HG02678 (cell line): ENCODE results near the gene USH1C.

Source experiments
- ATAC-seq: cut with Tn5 transposase; IDR thresholded peaks from one replicate; pipeline ENCODE4 v1.9.1; 2021; ENCODE audit warnings: mild to moderate bottlenecking, moderate library complexity; ENCODE audit not compliant: unreplicated experiment

The USH1C gene

DNA sequence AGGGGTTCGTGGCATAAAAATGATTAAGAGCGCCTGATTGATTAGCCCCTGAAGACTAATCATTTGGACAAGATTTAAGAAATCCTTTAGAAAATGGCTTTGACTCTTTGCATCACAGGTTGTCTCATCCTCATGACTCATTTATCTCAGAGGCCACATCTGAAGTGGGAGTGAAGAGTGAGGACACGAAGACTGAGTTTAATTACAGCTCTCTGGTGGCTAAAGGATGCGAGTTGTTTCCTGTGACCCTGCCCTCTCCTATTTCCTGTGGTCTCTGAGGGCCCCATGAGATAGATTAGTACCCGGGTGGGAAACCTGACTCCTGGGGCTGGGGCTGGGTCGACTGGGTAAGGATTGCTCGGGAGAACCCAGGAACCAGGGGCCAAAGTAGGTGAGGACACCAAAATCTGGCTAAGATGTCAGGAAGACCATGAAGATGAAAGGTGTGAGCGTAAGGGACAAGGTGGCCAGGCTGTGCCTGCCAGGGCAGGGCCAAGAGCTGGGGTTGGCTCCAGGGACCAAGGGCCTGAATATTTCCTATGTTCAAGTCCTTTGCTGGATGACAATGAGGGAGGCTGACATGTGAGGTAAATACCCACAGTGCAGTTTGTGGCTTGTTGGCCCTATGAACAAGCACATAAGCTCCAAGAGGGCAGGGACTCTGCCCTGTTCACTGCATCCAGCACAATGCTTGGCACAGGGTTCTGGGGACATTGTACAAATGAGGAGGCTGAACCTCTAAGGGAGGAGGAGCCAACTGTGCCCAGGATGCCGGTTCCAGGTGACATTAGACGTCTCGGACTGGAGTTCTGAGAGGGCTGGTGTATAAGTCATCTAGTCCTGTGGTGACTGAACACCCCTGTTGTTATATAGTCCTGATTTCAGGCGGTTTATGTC is 6.5 kb upstream of the USH1C start:
- no peak for ATAC-seq

DNA sequence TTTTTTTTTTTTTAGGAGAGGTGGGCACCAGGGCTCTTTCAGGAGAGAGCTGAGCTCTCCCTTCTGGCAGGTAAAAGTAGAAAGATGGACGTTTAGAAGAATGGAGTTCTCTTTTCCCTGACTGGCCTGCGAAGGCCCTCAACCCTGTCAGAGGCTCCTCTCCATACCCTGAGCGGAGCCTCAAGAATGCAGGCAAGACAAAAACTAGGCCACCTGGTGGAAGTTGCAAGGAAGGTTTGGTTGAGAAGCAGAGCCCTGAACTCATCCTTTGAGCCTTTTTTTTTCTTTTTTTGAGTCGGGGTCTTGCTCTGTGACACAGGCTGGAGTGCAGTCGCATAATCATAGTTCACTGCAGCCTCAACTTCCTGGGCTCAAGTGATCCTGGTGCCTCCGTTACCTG is 4.2 kb upstream of the USH1C start:
- no peak for ATAC-seq

DNA sequence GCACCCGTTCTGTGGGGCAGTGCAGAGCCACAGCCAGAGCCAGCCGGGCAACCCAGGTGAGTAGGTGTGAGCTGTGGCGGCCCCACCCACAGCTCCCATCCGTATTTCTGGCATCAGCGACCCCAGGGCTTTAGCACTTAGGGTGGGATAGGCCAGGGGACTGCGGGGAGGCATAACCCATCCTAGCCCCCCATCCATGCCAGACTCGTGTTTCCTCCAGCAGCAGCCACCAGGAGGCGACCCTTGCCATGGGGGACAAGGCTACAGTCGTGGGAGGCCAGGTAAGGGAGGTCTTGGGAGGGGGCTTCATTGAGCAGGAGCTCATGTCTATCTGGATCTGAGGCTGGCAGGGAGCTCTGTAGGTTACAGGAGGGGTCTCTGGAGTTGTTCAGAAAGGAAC is 3.7 kb upstream of the USH1C start:
- no peak for ATAC-seq

DNA sequence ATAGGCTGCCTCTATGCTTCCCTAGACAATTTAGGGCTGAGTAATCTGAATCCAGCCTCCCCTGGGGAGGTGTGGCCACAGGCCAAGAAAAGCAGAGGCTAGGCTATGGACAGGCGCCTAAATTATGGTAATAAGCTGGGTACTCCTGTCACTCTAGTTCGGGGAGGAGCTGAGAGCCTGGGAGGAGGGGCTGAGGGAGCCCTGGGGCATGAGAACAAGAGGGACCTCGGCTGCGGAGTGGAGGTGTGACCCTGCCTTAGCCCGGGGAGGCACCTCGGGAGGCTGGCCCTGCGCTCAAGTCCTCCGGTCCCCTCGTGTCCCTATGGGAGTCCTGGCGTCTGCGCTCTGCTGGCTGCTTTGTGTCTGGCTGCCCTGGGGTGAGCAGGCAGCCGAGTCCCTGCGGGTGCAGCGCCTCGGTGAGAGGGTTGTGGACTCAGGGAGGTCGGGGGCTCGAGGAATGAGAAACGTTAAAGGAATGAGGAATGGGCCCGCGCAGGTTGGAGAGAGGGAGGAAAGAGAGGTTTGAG is 2.9 kb upstream of the USH1C start, which contains the start of gene OTOG:
TSS of gene OTOG (plus strand) at position 209 of the 527 bp plus-strand sequence. CDS start at position 323, 114 bp downstream.
- ATAC-seq: no peak

DNA sequence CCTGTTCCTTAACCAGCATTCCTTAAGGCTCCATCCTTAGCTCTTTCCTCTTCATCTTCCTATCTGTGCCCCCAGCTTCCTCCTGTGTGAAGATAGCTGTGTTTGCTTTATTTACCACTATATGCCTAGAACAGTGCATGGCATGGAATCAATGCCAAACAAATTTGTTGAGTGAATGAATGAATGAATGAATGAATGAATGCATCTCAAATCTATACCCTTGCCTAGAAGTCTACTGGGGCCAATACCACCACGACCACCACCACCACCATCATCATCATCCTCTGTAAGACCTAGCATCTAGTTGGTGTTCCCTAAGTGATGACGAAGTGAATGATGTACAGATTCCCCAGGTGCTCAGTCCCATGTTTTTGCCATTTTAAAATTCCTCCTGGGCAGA is 2.0 kb upstream of the USH1C start:
- no peak for ATAC-seq

DNA sequence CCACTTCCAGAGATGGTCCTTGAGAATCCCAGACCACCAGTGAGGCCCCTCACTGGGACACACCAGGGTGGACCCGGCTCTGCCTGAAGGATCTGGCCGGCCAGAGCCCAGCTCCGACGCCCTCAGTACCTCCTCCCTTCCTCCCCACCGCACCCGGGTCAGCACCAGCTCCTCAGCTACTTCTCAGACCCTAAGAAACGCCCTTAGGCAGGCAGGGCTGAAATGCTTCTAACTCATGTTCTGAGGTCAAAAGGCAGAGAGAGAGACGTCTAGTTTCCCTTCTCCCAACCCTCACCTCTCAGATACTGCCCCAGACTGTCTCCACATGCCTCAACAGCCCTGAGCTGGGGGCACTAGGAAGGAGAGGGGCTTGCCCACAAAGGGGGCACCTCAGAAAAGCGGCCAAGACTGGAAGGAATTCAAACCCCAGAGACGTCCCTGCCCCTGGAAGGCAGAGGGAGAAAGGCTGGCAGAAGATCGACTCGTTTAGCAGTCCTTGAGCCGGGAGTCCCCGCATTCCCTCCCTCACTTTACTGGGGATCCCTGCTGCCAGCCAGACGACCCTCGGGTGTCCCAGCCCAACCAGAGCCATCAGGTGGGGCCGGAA is 539 bp downstream of the USH1C start:
- no peak for ATAC-seq

DNA sequence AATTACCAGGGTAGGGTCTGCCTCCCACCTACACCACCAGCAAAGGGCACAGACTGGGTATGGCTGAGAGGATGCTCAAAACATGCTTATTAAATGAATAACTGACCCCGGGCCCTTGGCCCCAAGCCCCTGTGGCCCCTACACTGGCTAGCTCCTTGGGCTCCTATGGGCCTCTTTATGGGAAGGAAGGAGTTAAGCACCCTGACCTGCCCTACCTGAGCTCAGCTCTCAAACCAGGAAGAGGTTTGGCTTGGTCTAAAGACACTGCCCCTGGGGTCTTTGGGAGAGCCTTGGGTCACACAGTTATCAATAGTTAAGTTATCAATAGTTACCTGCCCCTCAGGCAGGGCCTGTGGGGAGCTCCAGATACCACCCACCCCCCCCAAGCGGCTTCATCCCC is 1.2 kb downstream of the USH1C start:
- no peak for ATAC-seq

DNA sequence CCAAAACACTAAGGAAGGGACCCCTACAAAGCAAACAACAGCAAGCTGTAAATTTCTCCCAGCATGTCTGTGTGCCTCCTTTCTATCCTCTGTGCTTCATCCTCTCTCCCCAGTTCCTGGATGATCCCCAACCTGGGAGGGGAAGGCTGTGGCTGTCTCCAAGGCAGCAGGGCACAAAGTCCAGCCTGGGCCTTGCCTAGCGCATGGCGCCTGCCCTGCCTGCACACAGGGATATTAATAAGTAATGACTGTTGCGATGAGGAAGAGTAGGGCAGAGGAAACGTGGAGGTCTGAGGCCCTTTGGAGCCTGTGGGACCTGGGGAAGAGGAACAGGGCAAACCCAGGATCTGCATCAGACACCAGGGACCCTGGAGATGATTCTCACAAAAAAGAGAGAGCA is 2.0 kb downstream of the USH1C start:
- no peak for ATAC-seq

DNA sequence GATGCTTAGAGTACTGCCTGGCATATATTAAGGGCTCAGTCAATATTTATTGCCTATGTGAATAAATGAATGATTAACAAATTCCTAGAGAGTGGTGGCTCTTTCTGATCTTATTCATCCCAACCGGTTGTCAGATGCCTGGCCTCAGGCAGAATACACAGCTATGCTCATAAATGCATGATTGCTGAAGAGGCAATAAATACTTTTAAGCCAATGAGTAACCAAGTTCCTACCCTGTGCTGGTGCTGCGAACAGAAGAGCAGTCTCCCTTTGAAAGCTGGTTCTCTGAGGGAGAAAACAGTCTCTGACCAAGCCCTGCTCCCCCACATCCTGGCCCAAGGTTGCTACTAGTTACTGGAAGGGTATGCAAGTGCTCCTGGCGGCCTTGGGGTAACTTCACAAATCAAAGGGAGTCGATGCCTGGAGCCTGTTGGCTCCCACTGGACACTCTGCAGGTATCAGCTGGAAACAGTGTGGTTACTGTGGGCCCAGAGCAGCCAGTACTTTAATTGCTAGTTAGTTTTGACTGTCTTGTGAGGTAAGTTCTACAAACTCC is 2.8 kb downstream of the USH1C start:
- no peak for ATAC-seq

DNA sequence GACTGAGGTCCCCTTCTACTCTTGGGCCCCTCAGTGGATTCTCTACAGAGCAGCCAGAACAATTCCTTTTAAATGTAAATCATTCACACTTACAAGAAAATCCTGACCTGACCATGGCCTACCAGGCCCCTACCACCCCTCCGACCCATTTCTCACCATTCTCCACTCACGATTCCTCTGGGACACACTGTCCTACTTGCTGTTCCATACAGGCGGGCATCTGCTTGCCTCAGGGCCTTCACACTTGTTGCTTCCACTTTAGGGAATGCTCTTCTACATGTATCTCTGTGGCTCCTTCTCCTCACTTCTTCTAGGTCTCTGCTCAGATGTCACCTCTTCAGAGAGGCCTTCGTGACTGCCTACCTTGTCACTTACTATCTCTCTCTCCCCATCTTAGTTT is 3.4 kb downstream of the USH1C start:
- ATAC-seq: no peak

DNA sequence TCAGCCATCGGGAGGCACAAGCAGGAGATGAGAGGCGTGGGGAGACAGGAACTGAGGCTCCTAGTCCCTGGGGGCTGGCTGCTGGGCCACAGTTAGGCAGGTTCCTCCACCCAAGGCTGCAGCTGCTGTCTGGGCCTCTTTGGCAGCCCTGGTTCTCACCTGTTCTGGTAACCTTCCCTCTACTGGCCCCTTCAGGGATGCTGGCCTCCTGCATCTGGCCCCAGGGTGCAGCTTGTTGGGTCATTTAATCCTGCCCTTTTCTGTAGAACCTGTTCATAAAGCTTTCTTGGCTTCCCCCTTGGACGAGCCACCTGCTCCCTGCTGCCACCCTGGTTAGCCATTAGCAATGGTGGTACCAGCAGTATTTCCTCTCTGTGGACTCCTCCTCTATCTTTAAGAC is 5.5 kb downstream of the USH1C start:
- ATAC-seq: no peak

DNA sequence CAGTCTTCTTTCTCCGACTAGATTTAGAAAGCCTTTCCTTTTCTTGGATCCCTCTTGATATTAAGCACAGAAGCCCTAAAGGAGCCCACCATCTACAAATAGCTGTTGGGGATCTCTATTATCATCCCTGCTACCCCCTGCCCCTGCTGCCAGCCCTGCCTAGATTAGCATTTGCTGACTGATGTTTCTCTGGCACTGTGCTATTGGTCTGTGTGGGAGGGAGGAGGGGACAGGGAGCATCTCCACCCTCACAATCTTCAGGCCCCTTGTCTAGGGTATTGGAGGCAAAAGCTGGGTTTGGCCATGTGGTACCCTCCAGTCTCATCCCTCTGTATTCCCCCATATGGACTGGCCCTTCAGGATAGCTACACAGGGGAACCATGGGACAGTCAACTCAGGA is 6.2 kb downstream of the USH1C start:
- ATAC-seq: no peak

DNA sequence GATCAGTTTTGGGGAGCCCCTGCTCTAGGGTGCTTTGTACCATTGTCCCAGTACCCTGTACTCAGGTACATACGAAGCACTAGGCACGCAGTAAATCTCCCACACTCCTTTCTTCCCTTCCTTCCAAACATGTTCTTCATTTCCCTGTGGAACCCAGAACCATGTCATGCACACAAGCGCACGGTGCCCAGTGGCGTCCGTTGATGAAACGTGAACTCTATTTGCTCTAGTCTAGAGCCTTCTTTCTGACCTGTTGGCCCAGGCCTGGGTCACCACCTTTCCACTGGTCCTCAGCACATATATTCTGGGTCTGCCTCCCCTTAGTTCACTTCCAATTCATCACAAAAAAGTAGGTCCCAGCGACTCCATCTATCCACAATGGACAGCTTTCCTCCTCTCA is 7.0 kb downstream of the USH1C start:
- no peak for ATAC-seq

DNA sequence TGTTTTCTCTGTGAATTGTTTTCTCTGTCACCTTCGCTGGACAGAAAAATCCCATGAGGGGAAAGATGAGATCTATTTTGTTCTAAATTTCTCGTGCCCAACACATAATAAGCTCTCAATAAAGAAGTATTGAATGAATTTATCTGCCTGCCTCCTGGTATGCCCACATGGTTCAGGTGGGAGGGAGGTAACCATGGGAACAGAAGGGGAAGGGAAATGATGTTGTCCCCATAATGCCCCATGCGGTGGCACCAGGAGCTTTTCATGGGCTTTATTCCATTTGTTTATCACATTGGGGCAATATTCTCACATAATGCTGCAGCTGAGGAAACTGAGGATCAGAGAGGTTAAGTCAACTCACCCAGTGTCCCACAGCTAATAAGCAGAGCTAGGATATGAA is 8.7 kb downstream of the USH1C start:
- no peak for ATAC-seq

DNA sequence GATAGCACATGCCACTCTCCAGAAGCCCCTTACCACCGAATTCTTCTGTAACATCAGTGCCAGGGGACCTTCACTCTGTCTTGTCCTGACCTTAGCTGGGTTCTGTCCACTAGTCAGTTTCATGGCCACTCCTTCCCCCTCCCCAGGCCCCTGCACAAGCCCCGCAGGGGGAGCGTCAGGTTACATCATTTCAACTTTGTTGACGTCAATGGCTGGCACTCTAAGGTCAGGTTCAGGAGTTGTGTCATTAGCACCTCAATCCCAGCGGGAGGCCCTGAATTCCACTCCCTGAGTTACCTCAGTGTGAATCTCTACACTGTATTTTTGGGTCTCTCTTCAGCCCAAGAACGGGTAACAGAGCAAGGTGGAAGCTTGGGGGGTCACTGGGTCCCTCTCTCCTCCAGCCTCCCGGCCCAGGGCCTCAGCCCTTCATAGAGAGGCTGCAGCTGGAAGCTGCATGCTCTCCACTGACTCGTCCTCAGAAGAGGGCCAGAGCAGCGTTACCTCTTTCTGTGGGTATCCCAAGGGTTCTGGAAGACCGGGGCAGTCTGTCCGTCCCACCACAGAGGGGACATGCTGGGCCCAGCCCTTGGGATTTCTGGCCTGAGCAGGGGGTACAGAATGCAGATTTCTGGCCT is 10.3 kb downstream of the USH1C start:
- no peak for ATAC-seq

DNA sequence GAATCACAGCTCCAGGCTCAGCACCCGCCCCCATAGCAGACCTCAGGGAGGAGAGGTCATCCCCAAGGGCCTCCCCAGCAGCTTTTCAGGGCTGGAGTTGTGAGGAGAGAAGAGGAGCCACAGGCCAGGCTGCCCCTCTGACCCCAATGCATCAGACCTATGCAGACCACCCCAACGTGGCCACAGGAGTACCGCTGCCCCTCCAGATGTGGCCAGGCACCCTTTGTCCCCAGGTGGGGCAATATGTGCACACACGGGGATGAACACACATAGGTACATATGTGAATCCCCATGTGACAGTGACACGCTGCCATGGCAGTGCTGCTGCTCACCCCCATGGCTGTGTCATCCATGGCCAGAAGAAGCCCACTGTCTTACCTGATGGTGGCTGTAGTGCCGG is 10.9 kb downstream of the USH1C start:
- no peak for ATAC-seq

DNA sequence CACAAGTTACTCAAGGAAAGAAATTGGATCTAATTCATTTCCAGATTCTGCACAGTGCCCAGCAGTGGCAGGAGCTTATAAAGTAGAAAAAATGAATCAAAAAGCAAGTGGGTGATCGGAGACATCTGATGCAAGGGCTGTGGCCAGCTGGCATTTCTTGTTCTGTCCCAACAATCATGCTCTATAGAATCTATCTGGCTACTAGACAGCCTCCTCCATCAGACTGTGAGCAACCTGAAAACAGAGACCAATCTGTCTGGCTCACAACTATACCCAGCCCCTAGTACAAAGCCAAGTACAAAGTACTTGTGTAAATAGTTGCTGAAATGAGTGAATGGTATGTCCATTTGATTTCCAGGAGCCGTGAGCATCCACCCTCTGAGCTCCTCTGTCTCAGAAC is 11.4 kb downstream of the USH1C start:
- ATAC-seq: no peak

DNA sequence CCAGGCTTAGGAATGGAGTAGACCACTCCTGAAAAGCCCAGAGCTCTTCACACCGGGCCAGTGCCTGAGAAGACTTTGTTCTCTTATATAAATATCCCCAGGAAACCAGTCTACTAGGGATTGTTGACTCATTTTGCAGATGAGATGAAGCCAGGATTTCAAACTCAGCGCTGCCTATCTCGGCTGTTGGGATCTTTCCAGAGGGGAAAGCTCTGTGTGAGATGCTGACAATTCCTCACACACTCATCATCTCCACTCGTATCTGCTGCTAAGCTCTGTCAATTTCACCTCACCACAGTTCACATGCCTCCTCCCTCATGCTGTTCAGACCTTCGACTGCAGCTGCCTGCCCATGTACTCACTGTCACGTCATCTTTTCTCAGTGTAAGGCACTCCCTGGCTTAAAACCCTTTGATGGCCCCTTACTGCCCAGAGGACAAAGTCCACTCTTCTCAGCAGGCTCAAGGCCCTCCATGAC is 12.5 kb downstream of the USH1C start:
- ATAC-seq: no peak

DNA sequence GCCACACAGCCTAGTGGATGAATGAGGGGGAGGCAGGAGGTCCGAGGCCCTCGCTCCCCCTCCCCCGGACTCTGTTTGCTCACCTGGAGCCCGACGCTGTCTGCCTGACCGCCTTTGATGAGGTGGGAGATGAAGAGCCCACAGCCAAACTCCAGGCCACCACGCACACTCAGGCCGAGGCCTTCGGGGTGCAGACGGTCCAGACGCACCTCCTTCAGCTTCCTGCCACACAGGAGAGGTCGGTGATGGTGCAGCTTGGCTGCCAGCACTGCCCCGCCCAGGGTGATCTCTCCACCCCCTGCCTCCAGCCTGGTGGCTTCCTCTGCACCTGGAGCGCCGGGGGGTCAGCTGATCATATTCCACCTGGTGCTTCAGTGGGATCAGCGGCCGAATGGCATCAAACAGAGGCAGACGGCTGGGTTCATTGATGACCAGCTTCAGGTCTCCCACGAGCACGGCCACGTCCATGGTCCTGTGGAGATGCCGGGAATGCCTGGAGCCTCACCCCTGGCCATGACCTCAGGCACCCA is 13.1 kb downstream of the USH1C start:
- ATAC-seq: no peak

DNA sequence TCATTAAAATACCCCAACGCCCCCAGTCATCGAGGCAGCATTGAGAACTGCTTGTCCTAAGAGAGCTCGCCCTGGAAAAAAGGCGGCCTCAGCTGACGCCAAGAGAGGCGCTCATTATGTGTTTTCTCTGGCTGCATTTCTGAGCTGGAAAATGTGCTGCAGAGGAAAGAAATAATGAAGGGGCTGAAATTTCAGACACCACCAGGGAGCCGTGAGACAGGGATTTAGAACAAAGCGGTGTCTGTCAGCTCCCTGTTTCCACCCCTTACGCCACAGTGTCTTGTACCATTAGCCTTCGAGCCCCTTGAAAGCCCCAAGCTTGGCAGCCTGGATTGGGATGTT is 14.4 kb downstream of the USH1C start:
- no peak for ATAC-seq
